GM12878 (cell line): ENCODE data around the gene C2orf69. TPM values are rescaled to one million over a fixed set of nuclear protein-coding genes. Genes with fewer than 3 reads are reported as not detected.

Experiments used
- ATAC-seq: fragments of 200-7000 bp; cut with Tn5 transposase; 3 replicates; pipeline ENCODE4 v1.9.1; 2020; ENCODE audit warnings: mild to moderate bottlenecking, moderate library complexity
- BruUV-seq: library from RNA; stranded (reverse); fragments of 400-500 nt; replicated peaks from 2 replicates; lab custom pipeline; 2021; lab: Mats Ljungman, UMichigan
- CTCF ChIA-PET: fragments of 300-600 bp; sonication (Branson Sonifier 250); formaldehyde crosslinking; extraction: SDS; loops from one replicate; lab custom pipeline; 2021; ENCODE audit warnings: inconsistent platforms; lab: Yijun Ruan, JAX
- POLR2A ChIA-PET: fragments of 350-600 bp; formaldehyde crosslinking; extraction: SDS; loops from one replicate; lab custom pipeline; 2021; ENCODE audit warnings: inconsistent platforms; lab: Charles Lee
- RAD21 ChIA-PET: fragments of 300-600 bp; sonication (Branson Sonifier 250); formaldehyde crosslinking; loops from one replicate; lab custom pipeline; 2023; ENCODE audit warnings: antibody characterized with exemption; ENCODE audit not compliant: unreplicated experiment; lab: Charles Lee
- SMC1A ChIA-PET: fragments of 300-600 bp; sonication (Branson Sonifier 250); formaldehyde crosslinking; loops from one replicate; lab custom pipeline; 2023; ENCODE audit not compliant: unreplicated experiment, uncharacterized antibody; lab: Charles Lee
- DNase-seq: peaks from one replicate; pipeline ENCODE4 v3.0.0-alpha.2; 2011; ENCODE audit warnings: low read depth, low spot score
- FAIRE-seq: peaks from 3 replicates; lab custom pipeline; 2011; peaks lifted over from hg19 to GRCh38; lab: Jason Lieb, UNC
- H2AFZ ChIP-seq: 2 replicates; pipeline ENCODE4 v1.6.0; 2011; ENCODE audit warnings: low read depth, low read length, control low read depth; ENCODE audit not compliant: control insufficient read depth
- H3K27ac ChIP-seq: 2 replicates; pipeline ENCODE4 v1.5.1; 2011; ENCODE audit warnings: control low read depth; ENCODE audit not compliant: control insufficient read depth, insufficient read depth
- H3K27me3 ChIP-seq, 2 experiments: replicated peaks in 1 of 2; 2 replicates each; pipeline versions ENCODE4 v1.6.0 to v1.6.1; 2011; ENCODE audit warnings: low read length in 1 of 2; ENCODE audit not compliant: control insufficient read depth in 2 of 2, insufficient read depth in 2 of 2
- H3K36me3 ChIP-seq, 2 experiments: 2 replicates each; pipeline ENCODE4 v1.5.1; 2011; ENCODE audit warnings: low read length in 1 of 2; ENCODE audit not compliant: control insufficient read depth in 2 of 2, insufficient read depth in 2 of 2
- H3K4me1 ChIP-seq: 2 replicates; pipeline ENCODE4 v1.6.1; 2011; ENCODE audit warnings: mild to moderate bottlenecking, low read length, moderate library complexity, mixed read lengths; ENCODE audit not compliant: control insufficient read depth, insufficient read depth
- H3K4me2 ChIP-seq: 2 replicates; pipeline ENCODE4 v1.6.0; 2011; ENCODE audit warnings: control low read depth; ENCODE audit not compliant: control insufficient read depth, insufficient read depth
- H3K4me3 ChIP-seq: fragments of 200-600 bp; sonication (generic); 2 replicates; pipeline ENCODE4 v1.5.1; 2016
- H3K79me2 ChIP-seq: 2 replicates; pipeline ENCODE4 v1.6.0; 2011; ENCODE audit warnings: low read length; ENCODE audit not compliant: control insufficient read depth, insufficient read depth
- H3K9ac ChIP-seq: 2 replicates; pipeline ENCODE4 v1.8.0; 2011; ENCODE audit warnings: low read length, control low read depth, mixed read lengths; ENCODE audit not compliant: control insufficient read depth, insufficient read depth
- H3K9me3 ChIP-seq: replicated peaks from 3 replicates; pipeline ENCODE4 v1.5.1; 2011; ENCODE audit warnings: mild to moderate bottlenecking, low read length; ENCODE audit not compliant: control insufficient read depth, insufficient read depth
- H4K20me1 ChIP-seq: 2 replicates; pipeline ENCODE4 v1.6.0; 2011; ENCODE audit not compliant: control insufficient read depth, insufficient read depth
- ASH2L ChIP-seq: fragments of 300-600, 200-600 bp; sonication (generic); IDR thresholded peaks from 2 replicates; pipeline ENCODE4 v1.6.1; 2017; ENCODE audit warnings: low read depth, mild to moderate bottlenecking, borderline replicate concordance
- E4F1 ChIP-seq: fragments of 450-650 bp; IDR thresholded peaks from 2 replicates; pipeline ENCODE4 v1.6.1; 2018; ENCODE audit warnings: borderline replicate concordance, mild to moderate bottlenecking; ENCODE audit not compliant: partially characterized antibody
- FOXK2 ChIP-seq: fragments of 450-650 bp; IDR thresholded peaks from 2 replicates; pipeline ENCODE4 v1.6.1; 2017; ENCODE audit warnings: mild to moderate bottlenecking, moderate library complexity
- IRF5 ChIP-seq: fragments of 450-650 bp; IDR thresholded peaks from 2 replicates; pipeline ENCODE4 v1.6.1; 2017; ENCODE audit warnings: borderline replicate concordance
- MYC ChIP-seq: IDR thresholded peaks from 2 replicates; pipeline ENCODE4 v1.6.1; 2011; ENCODE audit warnings: mild to moderate bottlenecking, low read length, moderate library complexity, inconsistent platforms; ENCODE audit not compliant: insufficient read depth, insufficient replicate concordance, insufficient read length, severe bottlenecking
- NR2C1 ChIP-seq: fragments of 450-650 bp; IDR thresholded peaks from 2 replicates; pipeline ENCODE4 v1.6.1; 2017; ENCODE audit warnings: antibody characterized with exemption, mild to moderate bottlenecking, moderate library complexity
- PKNOX1 ChIP-seq: fragments of 450-650 bp; IDR thresholded peaks from 2 replicates; pipeline ENCODE4 v1.6.1; 2016; ENCODE audit warnings: mild to moderate bottlenecking
- RBBP5 ChIP-seq: fragments of 200-600 bp; sonication (generic); conservative IDR thresholded peaks from 2 replicates; pipeline ENCODE4 v1.6.1; 2016
- RELB ChIP-seq: fragments of 450-650 bp; IDR thresholded peaks from 2 replicates; pipeline ENCODE4 v1.6.1; 2017; ENCODE audit warnings: low read depth, mild to moderate bottlenecking, moderate library complexity
- SMAD5 ChIP-seq: IDR thresholded peaks from 2 replicates; pipeline ENCODE4 v1.6.1; 2016; ENCODE audit warnings: antibody characterized with exemption, low read depth
- SUPT20H ChIP-seq: IDR thresholded peaks from 2 replicates; pipeline ENCODE4 v1.6.1; 2011; ENCODE audit warnings: low read depth, mild to moderate bottlenecking, low read length, moderate library complexity, borderline replicate concordance; ENCODE audit not compliant: control insufficient read depth
- ZZZ3 ChIP-seq: IDR thresholded peaks from 2 replicates; pipeline ENCODE4 v1.6.1; 2011; ENCODE audit warnings: low read depth; ENCODE audit not compliant: control insufficient read depth, insufficient read length
- in situ Hi-C: fragments of 300-500 bp; cut with MboI; formaldehyde crosslinking; loops from 9 replicates; pipeline ENCODE4 v1.14.3; 2018; ENCODE audit warnings: mixed read lengths
- intact Hi-C: fragments of 100-400 bp; cut with micrococcal nuclease; formaldehyde crosslinking; loops from one replicate; pipeline ENCODE4 v1.14.2; 2022; ENCODE audit not compliant: unreplicated experiment
- polyA plus RNA-seq, 11 experiments: library from polyadenylated mRNA; depleted of rRNA in 4 of 11; unstranded in 6 of 11; stranded (reverse) in 5 of 11; fragments of >200 nt; fragmentation: Nextera tagmentation in 4 of 11; fragmentation: Illumina TruSeq in 1 of 11; extraction: Ambion mirVana in 4 of 11; extraction: Trizol in 1 of 11; gene quantifications; 1 replicate in 1 of 11; 2 replicates in 10 of 11; pipeline versions ENCODE4 v1.2.1 to v1.2.3, GENCODE V29; 2011 to 2016; ENCODE audit warnings: inconsistent platforms in 2 of 11, missing spikeins in 2 of 11, low read depth in 1 of 11
- total RNA-seq, 4 experiments: library from RNA; depleted of rRNA in 3 of 4; stranded (reverse); fragments of >200 nt in 3 of 4; fragmentation: Illumina TruSeq in 1 of 4; extraction: Trizol in 1 of 4; gene quantifications; 2 replicates each; pipeline versions ENCODE4 v1.2.1 to v1.2.3, GENCODE V29; 2013 to 2021

Gene C2orf69
- total and polyA plus RNA-seq, 10 of the 15 experiments (the other 5 are each of a cell fraction or from before 2014, with no cell fraction given), result 6.3 to 20.3 (median 11.1) TPM

- TF ChIP-seq E4F1, result no peak
- no peak for TF ChIP-seq RBBP5
- TF ChIP-seq SMAD5, result no peak
- no peak for TF ChIP-seq ASH2L
- no peak for TF ChIP-seq RELB
- TF ChIP-seq SUPT20H, result no peak
- no peak for TF ChIP-seq FOXK2
Observed at GRCh38 chr2:199946196-199946595, 35.1 kb downstream of the C2orf69 start (continued).

- Histone ChIP-seq H4K20me1 (no peaks in the 10 kb centered on the region), H3K4me3 (no peak overlapping the region), H3K9ac (no peak overlapping the region), H3K9me3 (no peaks in the 10 kb centered on the region), H3K79me2 (peaks cover 8% of the 10 kb centered on the region), H3K36me3 (peaks cover 0 to 5% of the 10 kb centered on the region in 2 experiments; a peak in 3 of 4 replicates), H3K27ac (no peak overlapping the region), H3K27me3 (no peaks in the 10 kb centered on the region), H2AFZ (no peak overlapping the region), H3K4me2 (no peak overlapping the region), H3K4me1 (no peaks in the 10 kb centered on the region)
- intact Hi-C loops (loop anchor here (10.0 kb wide), 1 partner anchor 242 kb away; no protein-coding TSS in a partner anchor), in situ Hi-C loops (no loop called here)
- DNase-seq (no peak), ATAC-seq (no peak), FAIRE-seq (no peak)
- ChIA-PET CTCF (interaction anchor here (1.4 kb wide), 1 partner anchor 537 kb away, joined by 9 read pairs; no protein-coding TSS in a partner anchor), RAD21 (interaction anchor here (1.0 kb wide), 1 partner anchor 16 kb away, joined by 3 read pairs; no protein-coding TSS in a partner anchor), POLR2A (no interaction called here), SMC1A (interaction anchor here (1.4 to 2.3 kb wide), 3 partner anchors 20 to 35 kb away, joined by 4 to 5 read pairs (median 5); no protein-coding TSS in a partner anchor)
- TF ChIP-seq ZZZ3 (no peak), MYC (no peak), PKNOX1 (no peak), IRF5 (no peak), NR2C1 (no peak)
- BruUV-seq, result no TSS peak
Observed at GRCh38 chr2:199946836-199947235, 35.7 kb downstream of the C2orf69 start.
